ENCODE results near the gene PJVK. TPM values are rescaled to one million over a fixed set of nuclear protein-coding genes. Genes with fewer than 3 reads are reported as not detected.
"Not testable (repeated sequence)": the region's sequence is repeated elsewhere in the genome, so short reads cannot be mapped to it uniquely, and the experiment has no call there.

Gene PJVK
- total and polyA plus RNA-seq, 7 donors = 0.34 to 1.8 (median 1.2) TPM

DNA sequence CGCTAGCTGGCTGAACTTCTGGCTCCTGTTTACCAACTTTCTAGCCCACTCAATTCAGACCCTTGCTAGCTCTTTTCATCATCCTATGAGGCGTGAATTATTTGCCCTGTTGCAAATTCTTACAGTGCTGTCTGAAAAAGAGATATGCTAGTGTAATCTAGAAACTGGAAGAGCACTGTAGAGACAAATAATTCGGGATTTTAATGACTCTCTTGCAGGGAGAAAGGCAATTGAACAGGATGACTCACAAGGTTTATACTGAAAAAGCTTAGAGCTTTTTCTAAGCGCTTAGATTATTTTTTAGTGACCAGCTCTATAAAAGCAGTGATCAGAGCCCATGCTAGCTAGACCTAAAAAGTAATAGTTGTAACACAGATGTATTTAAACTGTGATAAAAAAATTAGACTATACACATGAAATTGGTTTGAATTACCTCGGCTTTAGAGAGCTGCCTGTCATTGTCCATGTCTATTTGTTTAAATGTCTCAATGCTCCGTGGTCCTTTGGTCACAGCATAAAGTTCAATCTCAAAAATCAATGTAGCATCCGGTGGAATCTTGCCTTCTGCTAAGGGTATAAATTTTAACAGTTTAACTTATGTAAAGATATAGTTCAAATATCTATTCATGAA is 18.2 kb downstream of the PJVK start:
- Histone ChIP-seq H3K4me3 (no peak overlapping the region), H3K9me3 (no peaks in the 10 kb centered on the region), H3K27me3 (ENCODE audit: insufficient read depth in 3 of 3, low read length in 2 of 3) (no peaks in the 10 kb centered on the region), H3K4me1 (no peaks in the 10 kb centered on the region), H3K27ac (no peak overlapping the region), H3K36me3 (ENCODE audit: insufficient read depth in 1 of 2, low read depth in 1 of 2) (peaks cover 3 to 22% of the 10 kb centered on the region in 2 donors)
- intact Hi-C loops (cut with DNase I) = no loop called here
- no peak for ATAC-seq
- 92% methylated on average over 7 of the region's 7 CpGs for WGBS, 3 donors
- DNase-seq = no peak
- TF ChIP-seq, protein P1, sequence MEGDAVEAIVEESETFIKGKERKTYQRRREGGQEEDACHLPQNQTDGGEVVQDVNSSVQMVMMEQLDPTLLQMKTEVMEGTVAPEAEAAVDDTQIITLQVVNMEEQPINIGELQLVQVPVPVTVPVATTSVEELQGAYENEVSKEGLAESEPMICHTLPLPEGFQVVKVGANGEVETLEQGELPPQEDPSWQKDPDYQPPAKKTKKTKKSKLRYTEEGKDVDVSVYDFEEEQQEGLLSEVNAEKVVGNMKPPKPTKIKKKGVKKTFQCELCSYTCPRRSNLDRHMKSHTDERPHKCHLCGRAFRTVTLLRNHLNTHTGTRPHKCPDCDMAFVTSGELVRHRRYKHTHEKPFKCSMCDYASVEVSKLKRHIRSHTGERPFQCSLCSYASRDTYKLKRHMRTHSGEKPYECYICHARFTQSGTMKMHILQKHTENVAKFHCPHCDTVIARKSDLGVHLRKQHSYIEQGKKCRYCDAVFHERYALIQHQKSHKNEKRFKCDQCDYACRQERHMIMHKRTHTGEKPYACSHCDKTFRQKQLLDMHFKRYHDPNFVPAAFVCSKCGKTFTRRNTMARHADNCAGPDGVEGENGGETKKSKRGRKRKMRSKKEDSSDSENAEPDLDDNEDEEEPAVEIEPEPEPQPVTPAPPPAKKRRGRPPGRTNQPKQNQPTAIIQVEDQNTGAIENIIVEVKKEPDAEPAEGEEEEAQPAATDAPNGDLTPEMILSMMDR (IDR thresholded peaks at IDR 0.05) = no peak

DNA sequence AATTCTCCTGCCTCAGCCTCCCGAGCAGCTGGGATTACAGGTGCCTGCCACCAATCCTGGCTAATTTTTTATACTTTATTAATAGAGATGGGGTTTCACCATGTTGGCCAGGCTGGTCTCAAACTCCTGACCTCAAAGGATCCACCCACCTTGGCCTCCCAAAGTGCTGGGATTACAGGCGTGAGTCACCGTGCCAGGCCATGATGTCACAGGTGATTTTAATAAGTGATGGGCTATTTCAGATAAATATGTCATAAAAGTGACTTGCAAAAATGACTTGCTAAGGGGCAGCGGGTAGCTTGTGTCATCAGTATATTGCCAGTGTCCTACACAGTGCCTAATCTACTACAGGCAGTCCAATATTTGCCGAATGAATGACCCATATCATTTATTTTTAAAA is 20.1 kb downstream of the PJVK start:
- H3K4me3 ChIP-seq; intact Hi-C loops (cut with DNase I); DNase-seq; H3K27me3 ChIP-seq (ENCODE audit: insufficient read depth in 3 of 3, low read length in 2 of 3); H3K4me1 ChIP-seq; H3K9me3 ChIP-seq; ATAC-seq; H3K27ac ChIP-seq: not testable (repeated sequence)
- 93 to 95% (median 94%) methylated on average over 5 of the region's 5 CpGs for WGBS, 3 donors
- H3K36me3 ChIP-seq (ENCODE audit: insufficient read depth in 1 of 2, low read depth in 1 of 2) = peaks cover 3 to 12% of the 10 kb centered on the region in 2 donors

DNA sequence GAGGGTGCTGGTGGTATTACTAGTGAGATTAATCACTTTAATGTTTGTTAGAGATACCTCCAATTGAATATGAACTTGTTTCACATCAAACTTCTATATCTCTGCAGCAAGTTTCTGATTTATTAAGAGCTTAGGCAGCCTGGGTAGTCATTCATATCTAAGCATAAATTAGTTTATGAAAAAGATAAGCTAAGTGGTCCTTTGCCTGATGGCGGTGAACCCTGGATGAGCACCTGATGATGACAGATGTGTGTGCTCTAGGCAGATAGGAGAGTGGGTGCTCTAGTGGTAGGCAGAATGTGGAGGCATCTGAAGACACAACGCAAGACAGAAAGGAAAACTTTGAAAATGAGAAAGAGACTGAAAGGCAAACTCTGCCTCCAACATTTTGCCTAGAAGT is 22.2 kb downstream of the PJVK start:
- Histone ChIP-seq H3K9me3 (no peaks in the 10 kb centered on the region), H3K4me3 (no peak overlapping the region), H3K27ac (no peak overlapping the region), H3K4me1 (peaks cover 9% of the 10 kb centered on the region), H3K36me3 (ENCODE audit: insufficient read depth in 1 of 2, low read depth in 1 of 2) (peaks cover under 1 to 3% of the 10 kb centered on the region in 2 donors), H3K27me3 (ENCODE audit: insufficient read depth in 3 of 3, low read length in 2 of 3) (no peaks in the 10 kb centered on the region)
- TF ChIP-seq, protein P1 (IDR thresholded peaks at IDR 0.05) = no peak
- WGBS, 3 donors = 96 to 100% (median 96%) methylated on average over 2 of the region's 2 CpGs
- no peak for DNase-seq
- ATAC-seq = no peak
- intact Hi-C loops (cut with DNase I) = no loop called here

DNA sequence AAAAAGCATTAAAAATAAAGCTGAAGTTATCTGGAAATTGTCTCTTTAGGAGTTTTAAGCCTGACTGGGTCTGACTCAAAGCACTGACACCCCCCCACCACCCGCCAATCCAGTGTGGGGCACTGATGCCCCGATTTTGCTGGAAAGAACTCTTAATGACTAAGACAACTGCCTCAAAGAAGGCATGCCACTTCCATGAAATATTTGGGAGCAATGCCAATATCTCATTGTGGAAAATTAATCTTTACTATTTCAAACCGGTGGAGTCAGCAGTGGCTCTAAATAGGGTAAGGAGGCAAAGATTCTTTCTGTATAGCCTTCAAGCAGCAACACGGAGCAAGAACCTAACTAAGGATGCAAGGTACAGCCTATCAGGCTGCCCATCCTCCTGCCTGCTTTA is 22.8 kb downstream of the PJVK start:
- Histone ChIP-seq H3K4me1 (peaks cover 9% of the 10 kb centered on the region), H3K4me3 (no peak overlapping the region), H3K36me3 (ENCODE audit: insufficient read depth in 1 of 2, low read depth in 1 of 2) (peaks cover 0 to 2% of the 10 kb centered on the region in 2 donors), H3K9me3 (no peaks in the 10 kb centered on the region), H3K27ac (no peak overlapping the region), H3K27me3 (ENCODE audit: insufficient read depth in 3 of 3, low read length in 2 of 3) (no peaks in the 10 kb centered on the region)
- no peak for ATAC-seq
- 41 to 51% (median 45%) methylated on average over 4 of the region's 4 CpGs for WGBS, 3 donors
- TF ChIP-seq, protein P1 (IDR thresholded peaks at IDR 0.05) = no peak
- intact Hi-C loops (cut with DNase I) = no loop called here
- DNase-seq = no peak

DNA sequence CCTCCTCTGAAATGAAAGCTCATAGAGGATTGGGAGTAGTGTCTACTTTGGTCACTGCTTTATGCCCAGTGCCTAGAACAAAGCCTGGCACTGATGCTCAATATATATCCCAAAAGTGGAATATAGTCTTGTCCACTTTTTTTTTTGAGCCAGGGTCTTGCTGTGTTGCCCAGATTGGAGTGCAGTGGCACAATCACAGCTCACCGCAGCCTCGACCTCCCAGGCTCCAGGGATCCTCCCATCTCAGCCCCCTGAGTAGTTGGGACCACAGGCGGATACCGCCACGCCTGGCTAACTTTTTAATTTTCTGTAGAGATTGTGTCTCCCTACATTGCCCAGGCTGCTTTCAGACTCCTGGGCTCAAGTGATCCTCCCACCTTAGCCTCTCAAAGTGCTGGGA is 23.4 kb downstream of the PJVK start:
- TF ChIP-seq, protein P1 (IDR thresholded peaks at IDR 0.05) = no peak
- intact Hi-C loops (cut with DNase I) = no loop called here
- H3K9me3 ChIP-seq = no peaks in the 10 kb centered on the region
- no peaks in the 10 kb centered on the region for H3K36me3 ChIP-seq (ENCODE audit: insufficient read depth in 1 of 2, low read depth in 1 of 2)
- DNase-seq (no peak), ATAC-seq (no peak)
- 96 to 97% (median 97%) methylated on average over 5 of the region's 5 CpGs for WGBS, 3 donors
- no peak overlapping the region for H3K27ac ChIP-seq
- H3K4me1 ChIP-seq = peaks cover 15% of the 10 kb centered on the region
- H3K4me3 ChIP-seq = no peak overlapping the region
- H3K27me3 ChIP-seq (ENCODE audit: insufficient read depth in 3 of 3, low read length in 2 of 3) = no peaks in the 10 kb centered on the region

Data from psoas muscle (tissue), 8 donors.